Breast epithelium (tissue), 3 donors: ENCODE measurements around the gene AGTPBP1.

Source experiments
- POLR2A ChIP-seq: fragments of 450-650 bp; IDR thresholded peaks from one replicate; pipeline ENCODE4 v1.6.1; 2016; ENCODE audit warnings: antibody characterized with exemption, mild to moderate bottlenecking, moderate library complexity
- POLR2AphosphoS5 ChIP-seq, 3 donors: sonication (generic); formaldehyde crosslinking; IDR thresholded peaks; one replicate each; pipeline ENCODE4 v1.6.1; 2017; ENCODE audit warnings: antibody characterized with exemption in 3 of 3
- TF ChIP-seq, protein P1 (sequence below), 3 donors: fragments of 450-650 bp; IDR thresholded peaks; one replicate each; pipeline ENCODE4 v1.5.1; 2016 to 2017; ENCODE audit warnings: antibody characterized with exemption in 3 of 3, mild to moderate bottlenecking in 3 of 3, moderate library complexity in 3 of 3

DNA sequence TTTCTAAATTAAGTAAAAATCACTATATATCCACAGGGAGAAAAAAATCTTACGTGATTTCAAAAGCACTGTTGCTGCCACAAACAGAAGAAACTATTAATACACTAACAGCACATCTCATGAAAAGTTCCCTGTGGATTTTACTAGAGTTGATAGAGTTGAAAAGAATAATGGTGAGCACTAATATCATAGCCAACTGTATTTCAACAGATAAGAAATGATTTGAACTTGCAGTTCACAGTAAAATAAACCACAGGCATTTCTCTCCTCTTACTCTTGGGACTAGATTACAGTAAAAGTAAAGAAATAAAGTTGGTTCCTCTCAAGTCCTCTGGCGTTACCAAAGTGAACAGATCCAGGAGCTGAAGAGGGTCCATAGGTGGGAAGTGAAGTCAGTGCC, 27.9 kb downstream of the AGTPBP1 start:
- TF ChIP-seq POLR2A, result no peak
- TF ChIP-seq, protein P1, sequence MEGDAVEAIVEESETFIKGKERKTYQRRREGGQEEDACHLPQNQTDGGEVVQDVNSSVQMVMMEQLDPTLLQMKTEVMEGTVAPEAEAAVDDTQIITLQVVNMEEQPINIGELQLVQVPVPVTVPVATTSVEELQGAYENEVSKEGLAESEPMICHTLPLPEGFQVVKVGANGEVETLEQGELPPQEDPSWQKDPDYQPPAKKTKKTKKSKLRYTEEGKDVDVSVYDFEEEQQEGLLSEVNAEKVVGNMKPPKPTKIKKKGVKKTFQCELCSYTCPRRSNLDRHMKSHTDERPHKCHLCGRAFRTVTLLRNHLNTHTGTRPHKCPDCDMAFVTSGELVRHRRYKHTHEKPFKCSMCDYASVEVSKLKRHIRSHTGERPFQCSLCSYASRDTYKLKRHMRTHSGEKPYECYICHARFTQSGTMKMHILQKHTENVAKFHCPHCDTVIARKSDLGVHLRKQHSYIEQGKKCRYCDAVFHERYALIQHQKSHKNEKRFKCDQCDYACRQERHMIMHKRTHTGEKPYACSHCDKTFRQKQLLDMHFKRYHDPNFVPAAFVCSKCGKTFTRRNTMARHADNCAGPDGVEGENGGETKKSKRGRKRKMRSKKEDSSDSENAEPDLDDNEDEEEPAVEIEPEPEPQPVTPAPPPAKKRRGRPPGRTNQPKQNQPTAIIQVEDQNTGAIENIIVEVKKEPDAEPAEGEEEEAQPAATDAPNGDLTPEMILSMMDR (IDR thresholded peaks at IDR 0.05), result no peak
- no peak for TF ChIP-seq POLR2AphosphoS5 (IDR thresholded peaks at IDR 0.05)
